Hypothalamus (tissue), 51 donors: Measurements from ENCODE around the gene FSTL1.
A peak's percentile ranks its signal among the peaks of the same experiment; 100 is the strongest.

ENCODE experiments used
- DNase-seq, 51 donors: peaks; one replicate each; lab custom pipeline; 2025; lab: John Stamatoyannopoulos, UW

The FSTL1 gene

DNA sequence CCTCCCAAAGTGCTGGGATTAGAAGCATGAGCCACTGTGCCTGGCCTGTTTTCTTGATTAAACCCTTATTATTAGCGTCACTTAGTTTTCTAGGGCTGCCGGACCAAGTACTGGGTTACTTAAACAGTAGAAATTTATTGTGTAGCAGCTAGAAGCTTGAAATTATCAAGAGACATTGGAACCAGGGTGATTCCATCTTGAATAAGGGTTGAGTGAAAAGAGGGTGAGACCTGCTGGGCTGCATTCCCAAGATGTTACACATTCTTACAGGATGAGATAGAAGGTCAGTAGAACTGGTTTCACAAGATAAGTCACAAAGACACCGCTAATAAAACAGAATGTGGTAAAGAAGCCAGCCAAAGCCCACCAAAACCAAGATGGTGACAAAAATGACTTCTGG lies 18.6 kb upstream of the FSTL1 start:
- no peak for DNase-seq

DNA sequence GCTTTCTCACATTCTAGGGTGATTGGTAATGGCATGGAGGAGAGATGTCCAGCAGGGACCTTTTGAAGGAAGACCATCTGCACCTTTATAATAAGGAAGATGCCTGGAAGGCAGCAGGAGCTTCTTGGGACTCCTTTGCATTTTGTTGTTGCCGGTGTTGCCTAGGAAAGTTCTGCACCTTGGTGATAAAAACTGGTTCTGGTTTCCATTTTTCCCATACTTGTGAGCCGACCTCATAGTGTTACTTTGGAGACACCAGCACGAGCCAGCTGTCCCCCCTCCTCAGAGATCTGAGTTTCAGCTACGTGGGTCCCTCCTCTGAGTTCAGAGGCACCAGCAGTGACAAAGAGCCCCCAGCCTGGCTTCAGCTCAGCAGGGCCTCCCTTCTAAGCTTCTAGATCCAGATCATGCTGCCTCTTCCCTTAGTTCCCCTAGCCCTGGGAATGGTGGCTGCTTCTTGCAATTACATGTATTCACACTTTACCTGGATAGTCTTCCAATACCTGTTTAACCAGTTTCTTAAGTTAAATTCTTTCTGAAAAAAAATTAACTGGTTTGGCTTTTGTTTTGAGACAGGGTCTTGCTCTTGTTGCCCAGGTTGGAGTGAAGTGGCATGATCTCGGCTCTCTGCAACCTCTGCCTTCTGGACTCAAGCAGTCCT lies 18.0 kb upstream of the FSTL1 start:
- no peak for DNase-seq

DNA sequence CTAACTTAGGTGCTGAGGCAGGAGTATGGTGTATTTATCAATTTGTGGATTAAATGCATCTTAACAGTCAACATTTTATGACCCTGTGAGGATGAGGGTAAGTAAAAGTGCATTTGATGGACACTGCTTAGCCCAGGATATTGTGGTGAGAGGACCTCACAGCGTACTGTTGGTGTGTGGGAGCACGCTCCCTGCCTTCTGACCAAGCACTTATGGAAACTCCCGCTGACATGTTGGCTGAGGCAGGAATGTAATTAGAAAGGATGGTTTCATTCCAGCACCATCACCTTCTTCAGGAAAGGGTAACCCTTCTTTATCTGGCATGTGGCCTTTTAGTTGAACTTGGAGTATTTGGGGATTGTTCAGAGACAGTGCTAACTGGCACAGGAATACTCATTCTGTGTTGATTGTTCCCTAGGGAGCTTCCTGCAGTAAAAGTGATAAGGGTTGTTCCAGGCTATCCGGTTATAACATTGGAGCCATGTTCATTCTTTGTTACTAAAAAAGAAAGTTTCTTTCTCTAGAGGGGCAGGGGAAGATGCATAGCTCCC lies 11.7 kb upstream of the FSTL1 start:
- no peak for DNase-seq

DNA sequence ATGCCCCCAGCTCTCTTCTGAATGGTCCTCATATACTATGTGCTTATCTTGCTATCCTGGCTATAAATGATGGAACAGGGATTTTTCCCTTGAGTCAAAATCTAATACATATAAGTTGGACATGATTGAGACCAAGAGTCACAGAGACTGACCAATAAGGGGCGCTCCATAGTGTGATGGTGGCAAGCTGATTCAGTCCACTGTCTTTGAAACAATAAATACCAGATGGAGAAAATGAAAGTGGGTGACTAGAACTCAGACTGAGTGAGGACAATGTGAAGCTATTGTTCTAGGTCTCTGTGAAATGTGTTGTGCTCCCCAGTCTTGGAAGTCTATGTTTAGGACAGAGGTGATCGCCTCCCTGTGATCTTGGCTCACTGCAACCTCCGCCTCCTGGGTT lies 10.6 kb upstream of the FSTL1 start:
- no peak for DNase-seq

DNA sequence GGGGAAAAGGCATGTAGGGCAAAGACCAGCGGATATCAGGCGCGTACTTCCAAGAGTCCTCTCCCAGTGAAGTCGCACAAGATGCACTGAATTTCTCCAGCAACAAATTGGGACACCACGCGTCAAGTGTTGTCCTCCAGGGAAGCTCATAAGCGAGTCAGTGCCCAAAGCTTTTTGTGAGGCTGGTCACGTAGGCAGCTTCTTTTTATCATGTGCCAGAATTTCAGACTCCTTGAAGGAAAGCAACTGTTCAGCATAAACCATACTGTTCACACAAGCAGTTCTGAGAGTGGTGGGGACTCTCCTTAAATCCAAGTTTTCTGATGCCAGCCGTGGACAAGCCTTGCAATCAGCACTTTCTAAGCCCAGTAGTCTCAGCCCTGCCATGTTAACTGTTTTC lies 10.1 kb upstream of the FSTL1 start:
- peak in 3 of 51 donors; percentile 4 to 14 (median 9) for DNase-seq

DNA sequence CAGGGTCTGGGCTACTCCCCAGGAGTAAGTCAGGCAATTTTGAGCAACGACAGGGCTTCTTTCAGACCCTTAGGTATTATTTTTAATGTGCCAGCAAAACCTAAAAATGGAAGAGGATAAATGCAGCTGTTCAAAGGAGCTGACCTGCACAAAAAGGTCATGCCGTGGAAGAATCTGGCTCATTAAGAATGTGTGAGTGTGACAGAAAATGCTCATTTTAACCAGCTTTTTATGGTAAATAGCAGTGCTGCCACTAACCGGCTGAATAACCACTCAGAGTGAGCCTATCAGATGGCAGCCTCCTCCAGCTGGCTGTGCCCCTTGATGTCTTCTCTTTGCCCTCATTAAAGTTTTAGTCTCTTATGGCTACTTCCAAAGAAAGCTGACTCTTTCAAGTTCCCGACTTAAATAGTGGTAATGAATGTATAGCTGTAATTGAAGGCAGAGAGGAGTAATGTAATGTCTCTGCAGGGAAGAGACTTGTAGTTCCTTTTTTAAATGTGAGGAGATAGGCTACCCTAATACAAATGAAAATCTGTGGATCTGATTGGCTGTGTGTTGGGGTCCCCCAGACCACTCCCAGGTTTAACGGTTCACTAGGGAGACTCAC lies 9.5 kb upstream of the FSTL1 start:
- no peak for DNase-seq

DNA sequence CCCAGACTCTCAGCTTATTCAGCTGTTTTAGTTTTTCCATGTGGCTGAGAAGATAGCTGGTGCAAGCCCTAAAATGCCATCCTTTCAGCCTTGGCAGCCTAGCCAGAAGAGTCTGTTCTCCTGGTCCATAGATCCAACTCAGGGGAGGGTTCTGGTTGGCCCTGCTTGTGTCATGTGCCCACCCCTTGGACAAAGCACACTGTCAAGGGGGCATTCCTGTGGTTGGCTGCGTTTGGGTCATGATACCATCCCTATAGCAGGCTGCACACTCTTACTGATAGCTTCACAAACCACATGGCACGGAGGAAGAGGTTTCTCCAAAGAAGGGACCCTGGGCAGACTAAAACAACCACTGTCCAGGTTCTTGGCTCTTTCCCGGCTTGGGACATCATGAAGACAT lies 8.4 kb upstream of the FSTL1 start:
- no peak for DNase-seq

DNA sequence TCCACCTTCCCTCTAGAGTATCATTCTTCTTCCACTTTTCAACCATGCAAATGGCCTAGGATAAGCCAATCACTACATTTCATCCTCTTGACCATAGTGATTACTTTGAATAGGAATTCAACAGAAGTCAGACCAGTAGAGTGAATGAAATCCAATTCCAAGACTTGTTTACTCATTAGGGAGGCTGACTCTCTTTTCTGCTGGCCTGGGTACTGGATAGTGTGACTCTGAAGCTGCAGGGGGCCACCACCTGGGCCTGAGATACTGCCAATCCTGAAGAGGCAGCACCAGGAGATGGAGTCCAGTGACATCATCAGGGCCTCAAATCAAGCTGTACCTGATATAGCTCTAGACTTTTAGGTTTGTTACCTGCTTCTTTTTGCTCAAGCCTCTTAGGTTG lies 7.0 kb upstream of the FSTL1 start:
- DNase-seq, result no peak

DNA sequence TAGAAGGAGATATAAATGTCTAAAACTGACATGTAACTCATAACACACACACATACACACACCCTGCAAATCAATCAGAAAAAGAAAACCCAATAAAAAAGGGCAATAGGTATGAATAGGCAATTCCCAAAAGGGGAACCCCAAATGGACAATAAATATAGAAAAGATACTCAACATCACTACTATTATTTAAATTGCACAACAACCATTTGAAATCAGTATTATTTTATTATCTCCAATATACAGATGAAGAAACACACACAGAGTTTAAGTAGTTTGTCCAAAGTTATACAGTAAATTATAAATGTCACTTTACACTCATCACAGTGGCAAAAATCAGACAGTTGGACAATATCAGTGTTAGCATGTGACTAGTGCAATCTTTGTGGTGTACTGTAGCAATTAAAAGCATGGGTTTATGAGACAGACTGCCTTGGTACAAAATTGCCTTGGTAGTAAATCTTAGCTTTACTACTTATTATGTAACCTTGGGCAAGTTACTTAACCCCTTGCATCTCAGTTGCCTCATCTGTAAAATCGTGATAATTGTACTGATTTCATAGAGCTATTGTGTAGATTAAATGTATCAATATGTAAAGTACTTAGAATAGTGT lies 3.4 kb upstream of the FSTL1 start:
- DNase-seq, result no peak

DNA sequence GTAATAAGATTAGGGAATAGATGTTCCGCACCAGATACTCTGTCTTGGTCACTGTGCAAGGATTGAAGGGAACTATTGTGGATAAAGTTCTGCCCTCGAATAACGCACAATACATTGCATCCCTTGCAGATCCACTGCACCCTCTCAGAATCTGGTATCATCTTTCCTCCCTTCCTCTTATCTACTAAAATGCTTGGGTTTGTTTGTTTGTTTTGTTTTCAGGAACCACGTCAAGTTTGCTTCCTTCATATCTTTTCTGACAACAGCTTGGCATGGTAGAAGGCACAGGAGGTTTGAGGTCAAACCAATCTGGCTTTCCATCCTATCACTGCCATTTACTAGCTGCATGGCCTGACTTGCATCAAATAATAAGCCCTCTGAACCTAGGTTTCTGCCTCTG lies 2.0 kb upstream of the FSTL1 start:
- no peak for DNase-seq

DNA sequence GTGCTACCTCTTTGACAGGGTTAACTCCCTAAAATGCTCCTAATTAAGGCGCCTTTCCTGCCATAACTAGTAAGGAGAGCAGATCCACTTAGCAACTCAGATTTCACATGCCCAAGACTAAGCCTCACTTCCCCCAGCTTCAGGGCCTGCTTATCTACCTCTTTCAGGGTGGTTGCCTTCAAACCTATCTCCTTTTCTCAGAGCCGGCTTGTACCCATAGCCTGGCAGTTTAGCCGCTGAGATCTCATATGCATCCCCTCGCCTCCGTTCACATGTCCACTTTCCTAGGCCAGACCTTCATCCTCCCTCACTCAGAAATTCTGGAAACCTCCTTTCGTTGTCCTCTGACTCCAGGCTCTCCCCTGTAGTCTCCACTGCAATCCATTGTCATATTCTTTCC lies 1.0 kb upstream of the FSTL1 start:
- DNase-seq, result no peak

DNA sequence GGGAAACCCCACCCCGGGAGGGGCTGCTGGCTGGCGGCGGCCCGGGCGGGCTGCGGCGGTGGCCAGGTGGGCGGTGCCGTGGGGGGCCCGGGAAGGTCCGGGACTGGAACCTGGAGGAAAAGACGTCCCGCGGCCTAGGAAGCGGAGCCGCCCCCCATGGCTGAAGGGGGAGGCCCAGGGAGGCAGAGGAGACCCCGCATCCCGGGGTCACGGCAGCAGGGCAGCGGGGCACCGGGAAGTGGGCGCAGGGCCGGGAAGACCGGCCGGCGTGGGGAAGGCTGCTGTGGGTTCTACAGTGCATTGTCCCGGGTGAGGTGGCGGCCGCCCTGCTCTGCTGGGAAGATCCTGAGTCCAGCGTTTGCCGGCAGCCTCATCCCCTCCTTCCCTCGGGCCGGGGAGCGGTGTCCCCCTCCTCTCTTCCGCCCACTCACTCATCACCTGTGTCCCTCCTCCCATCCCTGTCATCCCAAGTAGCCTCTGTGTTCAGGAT lies 525 bp upstream of the FSTL1 start:
- DNase-seq, result peak in 2 of 51 donors; percentile 18 to 61

DNA sequence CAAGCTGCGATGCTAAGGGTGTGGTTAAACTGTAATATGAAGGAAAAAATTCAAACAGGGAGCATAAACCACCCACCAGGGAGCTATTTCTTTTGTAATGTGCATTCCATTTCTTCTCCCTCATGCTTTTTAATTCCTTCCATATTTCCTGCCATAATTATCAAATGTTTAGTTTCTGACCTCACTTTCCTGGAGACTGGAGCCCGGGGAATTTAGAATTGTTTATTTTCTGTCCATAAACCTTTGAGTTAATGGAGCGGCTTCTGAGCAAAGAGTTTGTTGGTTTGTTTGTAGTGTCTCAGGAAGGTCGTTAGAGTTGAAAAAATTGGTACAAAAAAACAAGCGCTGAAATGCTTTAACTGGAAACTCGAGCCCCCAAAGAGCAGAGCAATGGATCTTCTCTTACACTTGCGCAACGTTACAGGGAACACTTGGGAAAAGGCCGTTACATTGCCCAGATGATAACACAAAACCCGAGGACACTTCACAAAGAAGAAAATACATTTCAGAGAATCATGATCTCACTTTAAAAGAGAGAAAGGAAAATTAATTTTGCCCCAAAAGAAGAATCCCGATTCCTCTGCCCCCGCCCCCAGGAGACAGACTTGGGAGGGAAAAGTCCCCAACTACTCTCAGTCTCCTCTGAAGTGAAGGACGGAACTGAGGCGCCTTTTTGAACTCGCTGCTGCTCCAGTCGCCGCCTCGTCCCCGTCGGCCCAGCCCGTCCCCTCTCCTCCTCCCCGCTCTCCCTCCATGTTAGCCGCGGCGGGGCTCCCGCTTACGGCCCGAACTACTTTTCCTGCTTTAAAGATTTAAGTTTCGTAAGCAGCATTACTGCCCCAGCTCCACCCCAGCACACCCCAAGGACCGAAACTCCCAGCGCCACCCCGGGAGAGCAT lies 842 bp downstream of the FSTL1 start:
- peak in 4 of 51 donors; percentile 27 to 36 (median 31) for DNase-seq

DNA sequence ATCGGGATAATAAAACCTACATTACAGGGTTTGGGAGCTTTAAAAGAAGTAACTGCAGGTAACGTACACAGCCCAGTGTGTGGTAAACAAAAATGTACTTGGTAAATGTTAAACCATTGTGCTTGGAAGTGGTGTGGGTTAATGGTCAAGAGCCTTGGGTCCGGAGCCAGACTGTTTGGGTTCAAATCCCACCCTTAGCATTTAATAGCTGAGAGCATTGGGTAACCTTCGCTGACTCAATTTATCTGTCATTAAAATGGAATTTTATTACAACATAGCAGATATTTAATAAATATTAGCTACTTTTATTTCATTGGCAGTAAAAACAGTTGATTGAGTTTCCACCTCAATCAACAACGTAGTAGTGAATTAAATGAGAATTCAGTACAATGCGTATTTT lies 1.5 kb downstream of the FSTL1 start:
- no peak for DNase-seq

DNA sequence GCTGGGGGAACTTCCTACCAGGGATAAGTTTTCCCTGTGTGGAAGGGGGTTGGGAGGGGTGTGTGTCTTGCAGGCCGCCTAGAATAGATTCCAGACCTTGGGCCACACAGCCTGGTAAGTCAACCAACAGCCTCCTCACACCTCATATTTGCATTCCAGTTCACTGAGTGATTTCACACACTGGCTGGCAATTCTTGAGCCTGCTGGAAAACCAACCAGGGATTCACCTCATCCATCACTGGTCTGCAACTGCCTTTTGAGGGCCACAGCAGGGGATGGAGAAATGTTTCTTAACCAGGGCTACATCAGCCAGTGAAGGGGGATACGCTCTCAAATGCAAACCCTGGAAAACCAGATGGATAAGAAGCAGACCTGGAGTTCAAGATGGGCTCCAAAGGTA lies 2.0 kb downstream of the FSTL1 start:
- no peak for DNase-seq

DNA sequence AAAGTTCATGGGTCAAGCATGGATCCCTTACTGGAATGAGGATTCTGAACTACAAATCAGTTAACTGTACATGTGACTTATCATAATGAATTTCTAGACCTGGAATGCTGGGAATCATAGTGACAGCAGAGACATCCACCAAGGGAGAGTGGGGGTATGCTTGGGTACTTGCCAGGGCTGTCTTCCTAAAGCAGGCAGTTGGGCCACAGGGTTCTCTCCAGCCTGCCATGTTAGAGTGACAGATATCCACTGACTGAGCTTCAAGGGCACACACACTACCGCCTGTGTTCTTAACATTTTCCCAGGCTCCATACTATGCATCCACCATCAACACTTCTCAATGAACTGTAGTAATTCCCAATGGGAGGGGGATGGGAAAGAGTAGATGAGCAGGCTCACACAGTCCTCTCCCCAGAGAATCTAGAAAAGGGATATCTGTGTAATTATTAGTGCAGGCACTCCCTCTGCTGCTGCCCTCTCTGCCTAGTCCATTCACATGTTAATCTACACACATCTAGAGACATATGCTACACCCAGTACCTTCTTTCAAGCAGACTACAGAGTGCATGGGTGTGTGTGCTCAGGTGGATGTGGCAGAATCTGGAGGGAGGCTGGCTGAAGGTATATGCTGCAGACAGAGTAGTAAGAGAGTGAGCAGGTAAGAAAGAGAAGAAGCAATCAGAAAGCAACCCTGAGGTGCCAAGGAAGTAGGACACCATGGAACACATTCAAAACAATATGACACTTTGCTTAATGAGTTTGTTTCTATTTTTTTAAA lies 3.7 kb downstream of the FSTL1 start:
- DNase-seq, result no peak

DNA sequence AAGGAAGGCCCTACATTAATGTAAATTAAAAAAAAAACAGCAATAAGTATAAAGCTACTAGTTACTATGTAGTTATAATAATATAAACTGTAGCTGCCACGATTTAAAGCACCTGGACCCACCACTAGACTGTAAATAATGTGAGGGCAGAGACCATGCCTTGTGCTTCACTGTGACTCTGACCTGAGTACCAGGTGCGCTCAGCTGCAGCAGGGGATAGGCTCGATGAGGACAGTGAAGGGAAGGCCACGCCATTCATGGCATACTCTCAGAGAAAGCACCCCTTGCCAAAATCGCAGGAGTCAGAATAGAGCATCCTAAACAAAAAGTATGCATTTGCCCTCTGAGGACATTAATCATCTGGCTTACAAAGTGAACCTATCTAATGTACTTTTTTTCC lies 5.1 kb downstream of the FSTL1 start:
- DNase-seq, result no peak

DNA sequence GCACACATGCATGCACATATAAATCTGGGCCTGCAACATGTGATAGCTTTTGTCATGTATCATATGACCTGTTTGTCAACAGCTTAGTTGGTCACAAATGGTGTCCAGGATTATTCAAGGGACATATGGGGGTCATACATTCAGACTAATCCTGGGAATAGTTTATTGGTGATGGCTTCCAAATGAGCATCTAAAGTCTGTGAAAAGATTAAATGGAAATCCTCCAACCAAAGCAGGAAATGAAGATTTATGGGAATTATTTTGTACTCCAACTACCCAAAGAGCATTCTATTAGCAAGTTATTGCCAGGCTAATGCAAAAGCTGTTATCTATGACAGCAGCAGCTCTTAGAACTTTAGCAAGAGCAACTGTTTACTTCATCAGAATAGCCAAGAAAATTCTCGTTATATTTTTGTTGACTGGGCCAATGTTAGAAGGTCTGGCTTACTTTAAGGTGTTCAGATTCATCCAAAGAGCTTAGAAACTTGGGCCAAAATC lies 7.1 kb downstream of the FSTL1 start:
- DNase-seq, result no peak

DNA sequence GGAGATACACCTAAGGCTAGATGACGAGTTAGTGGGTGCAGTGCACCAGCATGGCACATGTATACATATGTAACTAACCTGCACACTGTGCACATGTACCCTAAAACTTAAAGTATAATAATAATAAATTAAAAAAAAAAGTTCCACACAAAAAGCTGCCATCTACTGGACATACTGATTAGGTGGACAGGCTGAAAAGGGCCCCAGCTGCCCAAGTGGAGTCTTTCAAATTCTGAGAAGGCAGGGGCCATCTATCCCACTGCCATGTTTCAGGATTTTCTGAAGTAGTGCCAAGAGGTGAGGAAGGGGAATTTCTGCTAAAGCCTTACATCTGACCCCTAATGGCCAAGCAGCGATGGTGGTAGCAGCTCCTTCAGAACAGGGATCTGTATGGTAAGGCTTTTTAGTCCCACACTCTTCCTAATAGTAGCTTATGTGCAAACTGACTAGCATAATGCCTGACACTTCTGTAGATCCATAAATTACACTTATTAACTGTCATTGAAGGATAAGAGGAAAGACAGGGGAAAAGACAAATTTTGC lies 7.7 kb downstream of the FSTL1 start:
- DNase-seq, result no peak

DNA sequence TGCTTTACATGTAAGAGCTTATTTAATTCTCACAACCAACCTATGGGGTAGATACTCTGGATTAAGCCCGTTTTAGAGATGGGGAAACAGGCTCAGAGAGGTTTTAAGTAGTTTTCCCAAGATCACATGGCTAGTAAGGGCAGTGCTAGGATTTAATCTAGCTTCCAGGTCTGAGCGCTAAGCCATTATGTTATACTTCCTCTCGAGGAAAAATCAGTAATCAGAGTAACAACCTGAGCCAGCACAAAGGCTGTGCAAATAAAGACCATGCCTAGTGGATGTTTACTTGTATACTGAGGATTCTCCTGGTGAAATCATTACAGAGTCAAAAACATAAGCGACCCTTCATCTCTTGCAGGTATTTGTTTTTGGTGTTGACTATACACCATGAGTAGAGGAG lies 9.0 kb downstream of the FSTL1 start:
- DNase-seq, result no peak
